SK-N-MC (cell line): ENCODE data around the gene APOBEC2.

Source experiments
- EZH2 ChIP-seq: fragments of 200-600 bp; sonication (generic); IDR thresholded peaks from one replicate; pipeline ENCODE4 v1.6.1; 2017; ENCODE audit warnings: antibody characterized with exemption
- FOXP2 ChIP-seq: optimal IDR thresholded peaks from 2 replicates; pipeline ENCODE3; 2011; ENCODE audit warnings: mild to moderate bottlenecking, moderate library complexity; ENCODE audit not compliant: insufficient read depth; ENCODE audit errors: extremely low read length, control extremely low read depth
- POLR2AphosphoS5 ChIP-seq: IDR thresholded peaks from 2 replicates; pipeline ENCODE4 v1.6.1; 2012; ENCODE audit warnings: mild to moderate bottlenecking, low read depth, low read length, borderline replicate concordance

DNA sequence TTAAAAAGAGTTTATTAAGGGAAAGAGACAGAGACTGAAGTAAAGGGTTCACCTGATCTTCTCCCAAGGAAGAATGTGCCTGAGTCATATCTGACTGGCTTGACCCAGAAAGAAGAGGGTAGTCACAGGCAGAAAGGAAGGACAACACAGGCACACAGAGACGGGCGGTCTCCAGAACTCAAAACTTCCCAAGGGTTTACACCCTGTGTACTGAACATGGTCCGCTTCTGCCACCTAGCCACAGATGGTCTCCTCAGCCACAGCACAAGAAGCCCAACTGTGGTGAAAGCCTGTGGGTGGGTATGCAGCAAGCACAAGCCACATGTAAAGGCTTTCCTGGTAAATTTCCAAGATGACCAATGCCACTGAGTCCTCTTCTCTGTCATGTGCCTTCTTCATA is 31.2 kb upstream of the APOBEC2 start:
- TF ChIP-seq POLR2AphosphoS5 (no peak), EZH2 (no peak), FOXP2 (no peak)
